CD4-positive, alpha-beta T cell treated with Interleukin-21 for 1 hour (primary cell): ENCODE measurements around the gene MAP2K5.

ENCODE experiments used
- DNase-seq: peaks from one replicate; pipeline ENCODE4 v3.0.0-alpha.2; 2020

Gene MAP2K5

DNA sequence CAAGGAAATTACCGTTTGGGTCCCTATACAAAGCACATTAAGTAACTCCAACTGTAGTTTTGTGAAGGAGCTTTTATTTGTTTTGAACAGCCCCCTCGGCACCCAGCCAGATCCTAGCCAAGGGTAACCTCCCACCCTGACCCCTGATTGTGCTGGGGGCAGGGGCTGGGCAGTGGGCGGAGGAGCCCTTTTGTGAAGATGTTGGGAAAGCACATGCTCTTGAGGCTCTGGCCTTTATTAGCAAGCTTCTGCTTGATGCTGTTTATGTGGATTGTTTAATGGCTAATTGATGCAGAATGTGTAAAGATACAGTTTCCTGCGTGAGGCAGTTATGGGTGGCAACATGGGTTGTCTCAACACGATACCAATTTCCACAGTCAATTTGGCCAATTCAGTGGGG lies 136.5 kb downstream of the MAP2K5 start:
- no peak for DNase-seq

DNA sequence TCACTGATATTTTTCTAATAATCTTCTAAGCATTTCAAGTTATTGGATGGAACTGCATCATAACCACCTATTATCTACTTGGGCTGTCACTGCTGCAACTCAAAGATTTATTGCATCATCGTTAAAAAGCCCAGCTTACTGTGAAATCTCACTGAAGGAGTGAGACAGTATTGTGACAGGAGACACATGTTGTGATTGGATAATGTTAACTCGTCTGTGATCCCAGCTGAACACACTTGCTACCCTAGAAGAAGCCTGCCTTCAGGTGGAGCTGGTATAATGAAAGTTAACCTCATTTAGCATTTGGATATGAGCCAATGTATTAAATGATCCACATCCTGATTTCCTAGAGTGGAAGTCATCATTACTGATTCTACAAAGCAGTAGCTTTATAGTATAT lies 138.1 kb downstream of the MAP2K5 start:
- no peak for DNase-seq

DNA sequence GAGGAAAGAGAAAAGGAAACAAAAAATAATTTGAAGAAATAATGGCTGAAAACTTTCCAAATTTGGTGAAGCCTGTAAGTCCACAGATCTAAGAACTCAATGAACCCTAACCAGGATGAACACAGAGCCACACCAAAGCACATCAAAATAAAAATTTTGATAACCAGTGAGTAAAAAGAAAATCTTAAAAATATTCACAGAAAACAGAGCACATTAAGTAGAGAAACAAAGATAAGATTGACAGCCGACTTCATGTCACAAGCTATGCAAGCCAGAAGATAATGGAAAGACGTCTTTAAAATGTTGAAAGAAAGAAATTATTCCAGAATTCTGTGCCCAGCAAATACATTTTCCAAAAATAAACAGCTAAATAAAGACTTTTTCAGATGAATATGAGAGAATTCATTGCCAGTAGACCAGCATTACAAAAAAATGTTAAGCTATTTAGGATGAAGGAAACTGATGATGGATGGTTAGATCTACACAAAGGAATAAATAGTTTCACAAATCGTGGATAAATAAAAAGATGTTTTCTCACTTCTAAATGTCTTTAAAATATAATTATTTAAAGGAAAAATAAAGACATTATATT lies 142.6 kb downstream of the MAP2K5 start:
- peak; percentile 12 for DNase-seq

DNA sequence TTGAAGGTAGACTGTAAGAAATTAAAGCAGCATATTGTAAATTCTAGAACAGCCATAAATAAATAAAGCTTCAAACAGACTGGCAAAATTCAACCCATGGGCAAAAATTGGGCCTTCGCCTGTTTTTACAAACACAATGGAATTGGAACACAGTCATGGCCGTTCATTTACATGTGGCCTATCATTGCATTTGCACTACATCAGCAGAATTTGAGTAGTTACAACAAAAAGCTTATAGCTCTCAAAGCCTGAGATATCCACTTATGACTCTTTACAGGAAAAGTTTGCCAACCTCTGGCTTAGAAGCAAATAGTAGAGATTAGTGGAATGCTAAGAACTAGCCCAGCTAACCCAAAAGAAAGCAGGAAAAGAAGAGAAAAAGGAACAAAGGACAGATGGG lies 143.2 kb downstream of the MAP2K5 start:
- DNase-seq, result no peak

DNA sequence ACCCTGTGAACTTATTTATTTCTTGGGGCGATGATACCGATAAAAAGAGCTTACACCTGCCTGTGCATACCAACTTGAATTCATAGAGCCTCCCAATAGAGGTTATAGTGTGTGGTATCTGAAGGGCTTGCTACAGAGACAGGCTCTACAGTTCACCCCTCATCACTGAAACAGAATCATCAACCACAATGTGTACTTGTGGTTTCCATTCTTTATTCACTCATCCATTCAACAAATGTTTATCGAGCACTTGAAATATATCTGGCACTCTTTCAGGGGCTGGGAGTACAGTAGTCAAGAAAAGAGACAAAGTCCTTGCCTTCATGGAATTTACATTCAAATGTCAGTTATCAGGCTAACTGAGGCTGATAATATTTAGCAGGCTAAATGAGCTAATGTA lies 148.4 kb downstream of the MAP2K5 start:
- DNase-seq, result no peak

DNA sequence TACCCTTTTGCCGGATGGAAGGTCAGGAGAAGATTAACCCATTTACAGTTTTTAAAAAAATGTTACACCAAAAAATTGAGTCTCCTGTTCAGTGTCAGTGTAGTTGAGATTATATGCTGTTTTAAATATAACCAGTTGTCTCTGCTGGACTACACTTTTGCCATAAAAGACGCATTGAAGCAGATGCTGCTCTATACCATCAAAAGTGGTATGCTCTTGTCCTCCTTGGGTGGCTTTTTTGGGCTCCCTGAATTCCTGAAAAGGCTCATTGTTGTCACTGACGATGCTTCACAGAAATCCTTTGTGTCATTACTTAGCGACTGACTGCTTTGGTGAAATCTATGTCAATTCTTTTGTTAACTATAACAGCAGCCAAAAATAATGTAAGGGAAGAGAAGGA lies 148.9 kb downstream of the MAP2K5 start:
- DNase-seq, result no peak

DNA sequence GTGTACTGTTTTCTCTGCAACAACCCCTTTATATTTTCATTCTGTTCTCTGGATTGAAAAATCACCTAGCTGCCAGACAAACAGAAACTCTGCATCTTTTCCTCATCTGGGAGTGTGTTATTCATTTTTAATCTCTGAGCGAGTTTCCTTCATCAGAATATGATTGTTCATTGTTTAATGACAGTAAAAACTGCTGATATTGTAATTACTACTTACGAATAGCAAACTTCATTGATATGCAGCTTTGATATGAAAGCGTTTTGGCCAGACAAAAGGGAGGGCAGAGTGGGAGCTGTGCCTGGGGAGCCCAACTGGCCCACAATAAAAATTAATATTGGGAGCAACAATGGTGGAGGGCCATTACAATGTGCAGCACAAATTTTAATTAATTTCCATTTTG lies 150.1 kb downstream of the MAP2K5 start:
- no peak for DNase-seq

DNA sequence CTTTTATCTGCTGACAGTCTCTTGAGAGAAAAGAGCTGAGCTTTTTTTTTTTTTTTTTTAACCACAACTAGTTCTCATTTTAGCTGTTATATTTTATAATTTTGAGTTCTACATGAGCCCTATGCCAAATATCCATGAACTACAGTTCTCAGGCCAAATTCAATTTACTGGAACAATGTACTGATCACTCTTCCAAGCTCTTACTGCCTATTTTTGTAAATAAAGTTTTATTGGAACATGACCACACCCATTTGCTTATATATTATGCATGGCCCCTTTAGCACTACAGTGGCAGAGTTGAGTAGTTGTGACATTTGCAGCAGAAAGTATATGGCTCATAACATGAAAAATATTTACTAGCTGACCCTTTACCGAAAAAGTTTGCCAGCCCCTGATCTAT lies 153.6 kb downstream of the MAP2K5 start:
- no peak for DNase-seq

DNA sequence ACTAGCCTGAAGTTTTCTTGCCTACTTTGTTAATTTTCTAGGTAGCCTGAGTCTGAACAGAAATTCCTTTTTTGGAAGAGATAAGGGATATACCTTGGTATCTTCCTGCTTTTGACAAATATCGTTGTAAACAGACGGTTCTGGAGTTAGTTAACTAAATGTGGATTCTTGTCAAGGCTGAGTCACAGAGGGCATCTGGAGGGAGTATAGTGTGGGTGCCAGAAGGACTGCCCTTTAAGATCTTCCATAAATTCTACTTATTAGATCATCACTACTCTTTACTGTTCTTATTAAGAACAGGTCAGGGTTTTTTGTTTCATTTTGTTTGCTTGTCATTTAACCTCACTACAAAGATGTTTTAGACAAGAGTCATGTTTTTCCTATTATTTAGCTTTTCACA lies 157.5 kb downstream of the MAP2K5 start:
- no peak for DNase-seq

DNA sequence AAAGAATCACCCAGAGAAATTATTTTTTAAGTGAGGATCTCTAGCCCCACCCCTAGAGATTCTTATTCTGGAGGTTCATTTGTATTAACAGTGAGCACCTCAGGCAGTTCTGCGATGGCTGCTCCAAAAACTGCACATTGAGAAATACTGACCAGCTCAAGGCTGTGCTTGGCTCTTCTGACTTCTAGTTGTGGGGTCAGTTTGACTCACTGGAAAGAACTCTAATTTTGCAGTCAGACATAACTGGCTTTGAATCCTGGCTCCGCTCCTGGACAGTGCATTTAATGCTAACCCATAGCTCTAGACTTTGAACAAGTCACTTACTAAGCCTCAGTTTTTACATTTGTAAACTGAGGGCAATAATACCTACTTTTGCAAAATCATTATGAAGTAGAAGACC lies 159.2 kb downstream of the MAP2K5 start:
- no peak for DNase-seq

DNA sequence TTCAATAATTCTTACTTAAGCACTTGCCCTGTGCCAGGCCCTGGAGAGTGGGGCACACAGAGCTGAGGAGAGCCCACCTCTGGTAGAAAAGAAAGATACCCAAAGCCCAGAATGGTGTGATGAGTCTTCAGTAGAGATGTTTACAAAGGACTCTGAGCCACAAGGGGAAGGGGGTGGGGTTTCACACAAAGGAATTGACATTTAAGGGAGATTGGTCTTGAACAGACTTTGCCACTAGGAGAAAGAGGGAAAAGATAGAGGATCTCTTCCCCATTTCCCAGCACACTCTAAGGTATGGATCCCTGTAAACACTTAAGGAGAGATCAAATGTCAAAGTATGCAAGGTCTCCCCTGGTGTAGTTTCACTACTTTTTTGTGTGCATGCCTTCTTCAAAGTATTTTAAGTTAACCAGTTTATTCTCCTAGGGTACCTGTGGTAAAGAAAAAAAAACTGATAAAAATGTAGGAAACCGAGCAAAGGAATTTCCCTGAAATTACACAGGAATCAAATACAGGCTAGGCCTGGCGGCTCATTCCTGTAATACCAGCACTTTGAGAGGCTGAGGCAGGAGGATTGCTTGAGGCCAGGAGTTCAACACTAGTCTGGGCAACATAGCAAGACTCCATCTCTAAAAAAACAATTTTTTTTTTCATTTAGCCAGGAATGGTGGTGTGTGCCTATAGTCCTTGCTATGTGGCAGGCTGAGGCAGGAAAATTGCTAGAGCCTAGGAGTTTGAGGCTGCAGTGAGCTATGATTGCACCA lies 165.2 kb downstream of the MAP2K5 start:
- no peak for DNase-seq

DNA sequence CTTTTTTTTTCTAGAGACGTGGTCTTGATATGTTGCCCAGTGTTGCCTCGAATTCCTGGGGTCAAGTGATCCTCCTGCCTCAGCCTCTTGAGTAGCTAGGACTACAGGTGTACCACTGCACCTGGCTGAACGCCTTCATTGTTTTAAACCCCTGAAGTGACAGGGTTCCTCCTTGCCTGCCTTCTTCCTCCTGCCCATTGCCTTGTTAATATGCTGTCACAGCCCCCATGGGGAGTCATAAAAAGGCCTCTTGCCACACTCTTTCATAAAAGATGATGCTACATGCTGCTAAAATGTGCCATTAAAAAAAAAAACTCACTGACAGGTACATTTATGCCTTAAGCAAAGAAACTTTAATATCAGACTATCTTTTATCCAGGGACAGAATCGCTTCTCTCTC lies 166.0 kb downstream of the MAP2K5 start:
- no peak for DNase-seq

DNA sequence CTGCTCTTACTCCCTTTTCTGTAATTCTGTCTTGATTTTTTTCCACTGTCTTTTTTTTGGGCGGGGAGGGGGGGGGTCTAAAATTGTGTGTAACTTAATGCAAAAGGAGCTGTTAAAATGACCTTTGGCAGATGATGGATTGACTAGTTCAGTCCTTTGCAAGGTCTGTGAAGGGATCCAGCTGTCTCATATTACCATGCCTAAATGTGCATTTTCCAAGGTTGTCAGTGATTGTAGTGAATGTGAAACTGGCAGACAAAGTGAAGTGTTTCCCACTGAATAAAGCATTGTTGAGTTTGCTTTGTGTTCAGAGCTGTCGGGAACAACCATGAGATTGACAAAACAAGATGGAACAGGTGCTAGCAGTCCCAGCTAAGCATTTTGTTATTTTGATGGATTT lies 172.7 kb downstream of the MAP2K5 start:
- DNase-seq, result no peak

DNA sequence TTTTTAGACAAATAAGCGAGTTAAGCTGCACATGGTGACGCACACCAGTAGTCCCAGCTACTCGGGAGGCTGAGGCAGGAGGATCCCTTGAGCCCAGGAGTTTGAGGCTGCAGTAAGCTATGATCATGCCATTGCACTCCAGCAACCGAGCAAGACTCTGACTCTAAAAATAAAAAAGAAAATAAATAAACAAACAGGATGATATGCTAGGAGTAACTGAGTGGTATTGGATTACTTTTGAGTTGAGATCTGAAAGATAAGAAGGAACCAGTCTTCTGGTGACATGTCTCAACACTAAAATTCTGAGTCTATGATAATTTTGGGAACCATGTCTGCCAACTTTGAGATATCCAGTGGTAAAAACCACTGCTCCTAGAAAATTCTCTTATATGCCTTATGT lies 173.7 kb downstream of the MAP2K5 start:
- no peak for DNase-seq

DNA sequence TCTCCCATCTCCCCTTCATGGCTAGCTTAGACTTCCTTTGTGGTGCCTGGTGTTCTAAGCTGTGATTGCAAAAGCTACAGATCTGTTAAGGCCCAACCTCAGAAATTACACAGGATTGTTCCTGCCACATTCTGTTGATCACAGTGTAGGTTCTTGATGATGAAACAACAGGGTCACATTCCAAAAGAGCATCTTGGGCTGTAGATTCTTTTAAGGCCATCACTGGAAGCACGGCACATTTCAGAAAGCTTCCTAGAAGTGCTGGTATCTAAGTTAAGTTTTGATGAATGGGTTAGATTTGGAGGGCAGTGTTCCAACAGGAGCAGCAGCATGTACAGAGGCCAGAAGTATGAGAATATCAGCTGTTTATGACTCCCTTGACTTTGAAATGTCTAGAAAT lies 175.3 kb downstream of the MAP2K5 start:
- no peak for DNase-seq

DNA sequence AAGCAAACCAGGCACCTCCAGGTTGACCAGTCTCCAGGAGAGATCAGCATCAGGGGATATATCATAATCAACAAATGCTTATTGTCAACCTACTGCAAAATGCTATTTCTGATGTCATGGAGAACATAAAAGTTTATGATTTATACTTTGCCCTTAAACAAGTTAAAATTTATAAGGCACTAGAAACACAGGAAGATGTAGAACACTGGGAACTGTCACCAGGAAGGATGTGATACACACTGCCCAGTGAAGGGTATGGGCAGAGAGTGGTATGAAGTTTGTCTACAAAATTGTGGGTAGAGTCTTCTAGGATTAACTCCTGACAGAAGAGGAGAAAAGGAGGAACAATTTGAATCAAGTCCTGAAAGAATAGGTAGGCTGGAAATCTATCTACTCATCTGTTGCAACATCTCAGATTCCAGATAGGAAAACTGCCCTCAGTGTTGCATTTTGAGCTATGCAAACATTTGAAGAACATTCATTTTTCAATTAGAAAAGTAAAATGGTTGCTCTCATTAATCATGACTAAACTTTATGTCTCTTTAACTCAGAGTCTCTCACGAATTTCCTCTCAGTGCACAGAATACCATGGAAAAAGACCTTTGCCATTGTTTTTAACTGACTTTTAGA lies 176.9 kb downstream of the MAP2K5 start:
- no peak for DNase-seq

DNA sequence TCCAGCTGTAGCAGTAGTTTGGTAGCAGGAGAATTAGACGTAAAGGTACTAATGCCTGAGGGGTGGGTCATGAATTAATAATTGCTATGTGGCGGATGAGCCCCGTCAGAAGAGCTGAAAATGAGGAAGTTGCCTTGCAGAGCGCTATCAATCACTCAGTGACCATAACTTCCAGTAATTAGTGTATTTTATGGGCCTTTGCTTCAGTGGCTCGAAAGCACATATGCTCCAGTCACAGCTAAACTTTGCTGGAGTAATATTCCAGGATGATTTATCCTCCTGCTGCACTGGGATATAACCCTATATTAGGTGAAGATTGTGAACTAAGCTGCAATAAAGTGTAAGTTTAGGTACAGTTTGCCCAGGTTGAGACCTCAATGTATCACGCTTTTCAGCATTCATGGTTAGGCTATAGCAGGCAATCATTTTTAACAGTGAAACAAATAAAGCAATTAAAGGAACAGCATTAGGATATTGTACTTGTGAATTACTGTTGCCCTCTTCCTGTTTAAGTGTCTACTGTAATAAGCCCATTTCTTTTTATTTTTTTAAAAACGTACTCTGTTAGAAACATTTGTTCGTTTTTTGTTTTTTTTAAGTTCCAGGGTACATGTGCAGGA lies 178.2 kb downstream of the MAP2K5 start:
- DNase-seq, result no peak

DNA sequence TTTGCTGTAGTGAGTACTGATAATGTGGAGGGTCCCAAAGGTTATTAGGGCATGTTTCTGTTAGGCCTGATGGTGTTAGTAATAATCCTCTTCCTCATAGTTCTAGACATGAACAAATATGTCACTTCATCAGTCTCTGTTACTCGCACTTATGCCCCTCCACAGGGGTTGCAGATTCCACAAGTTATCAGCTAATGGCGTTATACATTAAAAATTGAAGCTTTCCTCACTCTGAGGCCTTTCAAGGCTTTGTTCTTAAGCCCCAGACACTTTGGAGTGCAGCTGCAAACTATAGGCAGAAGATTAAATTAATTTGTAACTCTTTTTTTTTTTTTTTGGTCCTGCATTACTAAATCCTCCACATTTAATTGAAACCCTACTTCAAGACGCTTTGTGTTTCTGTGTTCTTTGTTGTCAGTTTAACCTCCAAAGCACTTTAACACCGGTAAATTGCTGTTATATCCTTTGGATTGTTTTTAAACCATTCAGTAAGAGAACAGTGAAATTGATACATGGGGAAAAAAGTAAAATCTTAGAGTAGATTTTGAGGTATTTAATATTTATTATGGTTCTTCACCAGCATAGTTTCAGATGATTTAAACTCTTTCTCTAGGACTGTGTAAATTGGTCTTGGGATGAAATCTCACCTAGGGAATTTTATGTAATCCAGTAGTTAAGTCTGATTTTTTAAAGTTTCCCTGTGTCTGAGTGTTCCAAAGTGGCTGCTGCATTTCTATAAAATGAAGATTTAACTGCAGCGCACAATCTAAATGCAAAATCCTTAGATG lies 179.7 kb downstream of the MAP2K5 start:
- DNase-seq, result no peak

DNA sequence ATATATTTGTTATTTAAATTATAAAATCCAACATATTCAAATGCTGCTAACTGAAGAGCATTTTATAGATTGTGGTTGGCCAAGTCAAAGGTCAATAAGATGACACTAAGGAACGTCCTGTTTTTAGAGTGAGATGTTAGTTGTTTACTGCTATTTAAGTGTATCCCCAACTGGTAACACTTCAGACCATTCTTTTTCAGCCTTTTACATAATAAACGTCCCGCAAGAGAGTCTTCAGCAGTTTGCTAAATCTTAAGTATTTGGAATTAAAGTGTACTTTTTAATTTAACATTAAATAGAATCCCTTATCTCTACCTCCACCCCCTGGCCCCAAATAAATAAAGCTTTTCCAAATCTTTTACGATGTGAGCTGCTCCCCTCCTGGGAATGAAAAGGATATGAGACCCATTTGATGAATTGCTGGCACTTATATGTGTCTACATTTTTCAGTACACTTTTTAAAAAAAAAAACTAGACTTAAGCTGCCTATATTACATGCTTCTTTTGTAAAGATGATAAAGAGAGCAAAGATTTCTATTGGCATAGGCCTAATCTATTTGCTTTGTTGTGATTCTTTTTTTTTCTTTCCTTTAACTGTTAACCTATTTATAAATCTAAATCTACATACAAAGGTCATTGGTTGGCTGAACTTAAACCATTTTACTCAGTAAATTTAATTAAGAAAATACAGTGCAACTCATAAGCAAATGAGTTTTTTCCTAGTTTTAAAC lies 181.0 kb downstream of the MAP2K5 start:
- no peak for DNase-seq

DNA sequence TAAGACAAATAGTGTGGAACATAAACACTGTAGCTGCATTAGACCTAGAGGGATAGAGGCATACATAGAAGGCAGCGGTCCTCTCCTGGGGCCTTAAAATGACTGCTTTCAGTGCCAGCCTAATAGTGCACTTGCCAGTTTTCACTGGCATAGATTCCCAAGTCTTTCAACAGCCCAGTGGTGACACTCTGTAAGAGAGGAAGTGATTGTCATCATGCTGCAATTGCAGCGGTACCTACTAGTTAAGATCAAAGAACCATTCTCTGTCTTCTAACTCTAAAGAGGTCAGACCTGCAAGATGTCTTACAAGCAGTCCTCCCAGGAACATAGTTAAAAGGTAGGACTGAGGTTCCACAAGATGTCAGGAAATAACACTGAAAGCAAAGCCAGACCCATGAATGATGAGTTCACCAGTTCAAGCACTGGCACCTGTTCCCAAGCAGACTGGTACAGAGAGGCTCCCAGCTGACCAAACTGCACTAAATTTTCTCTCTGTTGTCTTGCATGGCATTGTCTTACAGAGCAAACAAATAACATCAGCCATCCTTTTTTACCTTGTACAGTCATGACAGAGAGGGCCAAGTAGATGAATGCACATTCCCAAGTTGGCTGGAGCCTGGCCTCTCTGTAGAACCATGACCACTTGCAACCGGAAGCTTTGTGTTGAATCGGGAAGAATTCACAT lies 182.3 kb downstream of the MAP2K5 start:
- DNase-seq, result no peak

DNA sequence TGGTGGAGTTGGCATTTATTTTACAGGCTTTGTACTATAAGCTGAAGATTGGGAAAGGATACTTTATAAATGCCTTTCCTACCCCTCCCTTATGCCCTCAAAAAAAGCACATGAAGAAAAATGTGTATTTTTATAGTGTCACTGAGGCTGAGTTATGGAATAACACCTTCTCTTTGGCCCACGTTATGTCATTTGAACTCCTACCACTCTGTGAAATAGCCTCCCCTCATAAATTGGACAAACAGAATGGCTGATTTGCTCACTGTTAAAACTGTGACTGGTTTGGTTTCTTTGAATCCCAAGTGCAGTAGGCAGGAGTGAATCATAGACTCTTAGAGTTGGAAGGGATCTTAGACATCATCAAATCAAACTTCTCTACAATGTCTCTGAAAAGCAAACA lies 187.6 kb downstream of the MAP2K5 start:
- DNase-seq, result no peak
